Activated CD8-positive, alpha-beta memory T cell treated with anti-CD3 and anti-CD28 coated beads for 24 hours (primary cell): ENCODE measurements around the gene KCNJ12.
A peak's percentile ranks its signal among the peaks of the same experiment; 100 is the strongest.
"Not testable (repeated sequence)": the region's sequence is repeated elsewhere in the genome, so short reads cannot be mapped to it uniquely, and the experiment has no call there.

Source experiments
- DNase-seq: peaks from one replicate; pipeline ENCODE4 v3.0.0-alpha.2; 2020

The KCNJ12 gene

DNA sequence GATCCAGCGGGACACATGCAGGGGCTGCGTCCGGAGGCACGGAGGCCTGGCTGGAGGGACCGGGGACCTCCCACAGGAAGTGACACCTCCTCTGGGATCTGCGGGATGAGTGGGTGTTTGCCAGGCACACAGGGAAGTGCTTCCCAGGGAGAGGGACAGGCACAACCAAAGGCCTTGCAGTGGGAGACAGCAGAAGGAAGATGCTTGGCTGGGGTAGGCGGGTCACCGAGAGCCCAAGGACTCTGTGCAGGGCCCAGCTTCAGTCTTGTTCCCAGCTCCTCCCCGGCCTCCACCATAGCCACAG, 47.0 kb downstream of the KCNJ12 start:
- not testable (repeated sequence) for DNase-seq

DNA sequence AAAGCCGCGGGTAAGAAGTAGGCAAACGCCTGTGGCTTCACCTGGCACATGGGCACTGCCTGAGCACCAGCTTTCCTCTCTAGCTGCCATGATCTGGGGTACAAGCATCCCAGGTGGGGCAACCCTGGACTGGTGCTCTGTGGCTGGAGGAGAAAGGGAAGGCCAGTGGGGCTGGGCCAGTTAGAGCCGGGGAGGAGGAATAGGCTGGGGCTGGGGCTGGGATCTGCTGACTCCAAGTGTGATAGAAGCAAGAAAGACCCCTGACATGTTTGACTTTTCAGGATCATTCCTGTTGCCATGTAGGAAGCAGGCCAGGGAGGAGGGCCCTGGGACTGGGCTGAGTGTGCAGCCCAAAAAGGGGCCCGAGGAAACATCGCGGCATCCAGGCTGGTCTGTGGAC, 48.5 kb downstream of the KCNJ12 start:
- DNase-seq = not testable (repeated sequence)

GRCh38 chr17:21425321-21425720, 49.2 kb downstream of the KCNJ12 start:
- peak; percentile 54 for DNase-seq

DNA sequence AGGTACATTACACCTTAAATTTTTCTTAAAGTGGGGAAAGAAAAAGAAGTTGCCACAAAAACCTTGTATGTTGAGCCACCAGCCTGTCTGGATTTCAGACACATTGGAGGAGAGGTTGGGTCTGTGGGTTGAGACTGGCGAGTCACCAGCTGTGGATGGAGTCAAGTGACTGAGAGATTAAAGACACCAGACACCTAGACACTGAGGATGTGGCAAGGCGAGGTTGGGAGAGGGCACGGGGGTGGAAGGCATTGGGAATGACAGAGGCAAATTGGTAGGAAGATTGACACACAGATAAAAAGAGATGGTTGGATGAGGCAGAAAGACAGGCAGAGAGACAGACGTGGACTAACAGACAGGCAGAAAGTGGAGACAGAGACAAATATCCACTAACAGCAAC, 49.6 kb downstream of the KCNJ12 start:
- peak; percentile 53 for DNase-seq

DNA sequence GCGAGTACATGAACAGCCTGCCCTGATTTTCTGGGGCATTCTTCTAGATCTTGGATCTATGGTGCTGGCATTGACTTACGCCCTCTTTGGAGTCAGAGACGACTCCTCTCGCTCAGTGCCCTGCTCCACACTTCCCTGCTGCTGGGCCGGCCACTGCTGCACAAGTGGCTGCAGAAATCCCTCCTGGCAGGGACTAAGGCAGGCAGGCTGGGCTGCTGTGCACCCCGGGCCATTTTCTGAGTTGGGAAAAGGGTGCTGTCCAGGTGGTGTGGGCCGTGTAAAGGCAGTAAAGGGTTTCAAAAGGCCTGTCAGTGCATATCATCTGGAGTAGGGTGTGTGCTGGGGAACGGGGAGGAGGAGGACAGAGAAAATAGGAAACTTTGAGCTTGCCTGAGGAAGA, 50.1 kb downstream of the KCNJ12 start:
- peak; percentile 30 for DNase-seq

DNA sequence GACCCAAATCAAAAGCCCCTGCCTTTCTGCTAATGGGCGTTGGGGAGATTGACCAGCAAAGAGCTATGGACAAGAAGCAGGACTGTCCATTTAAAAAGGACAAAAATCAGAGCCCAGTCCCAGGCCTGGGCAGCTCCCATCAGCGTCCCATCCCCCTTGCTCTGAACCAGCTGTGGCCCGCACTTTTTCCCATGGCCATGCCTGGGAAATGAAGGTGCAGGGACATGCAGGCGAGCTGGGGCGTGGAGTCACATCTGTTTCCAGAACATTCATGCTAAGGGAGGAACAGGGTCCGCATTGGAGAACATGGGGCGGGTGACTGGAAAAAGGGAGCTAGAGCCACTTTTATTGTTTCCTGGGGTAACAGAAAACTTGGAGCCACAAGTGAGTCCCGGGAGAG, 50.7 kb downstream of the KCNJ12 start:
- peak; percentile 28 for DNase-seq

DNA sequence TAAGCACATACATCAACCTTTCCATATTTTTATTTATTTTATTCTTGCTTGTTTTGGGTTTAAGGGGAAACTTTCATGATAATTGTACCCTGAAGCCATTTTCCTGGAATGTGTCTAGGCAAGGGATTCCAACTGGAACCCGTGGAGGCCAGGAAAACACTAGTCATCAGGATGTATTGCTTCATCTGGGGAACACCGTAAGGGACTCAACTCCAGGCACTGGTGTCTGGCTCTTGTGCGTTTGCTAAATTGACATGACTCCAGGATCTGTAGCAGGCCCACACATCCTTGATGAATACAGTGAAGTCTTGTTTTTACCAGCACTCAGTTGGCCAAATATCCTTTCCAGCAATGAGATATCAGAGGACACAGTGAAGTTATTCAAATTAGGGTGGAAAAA, 51.6 kb downstream of the KCNJ12 start:
- not testable (repeated sequence) for DNase-seq

DNA sequence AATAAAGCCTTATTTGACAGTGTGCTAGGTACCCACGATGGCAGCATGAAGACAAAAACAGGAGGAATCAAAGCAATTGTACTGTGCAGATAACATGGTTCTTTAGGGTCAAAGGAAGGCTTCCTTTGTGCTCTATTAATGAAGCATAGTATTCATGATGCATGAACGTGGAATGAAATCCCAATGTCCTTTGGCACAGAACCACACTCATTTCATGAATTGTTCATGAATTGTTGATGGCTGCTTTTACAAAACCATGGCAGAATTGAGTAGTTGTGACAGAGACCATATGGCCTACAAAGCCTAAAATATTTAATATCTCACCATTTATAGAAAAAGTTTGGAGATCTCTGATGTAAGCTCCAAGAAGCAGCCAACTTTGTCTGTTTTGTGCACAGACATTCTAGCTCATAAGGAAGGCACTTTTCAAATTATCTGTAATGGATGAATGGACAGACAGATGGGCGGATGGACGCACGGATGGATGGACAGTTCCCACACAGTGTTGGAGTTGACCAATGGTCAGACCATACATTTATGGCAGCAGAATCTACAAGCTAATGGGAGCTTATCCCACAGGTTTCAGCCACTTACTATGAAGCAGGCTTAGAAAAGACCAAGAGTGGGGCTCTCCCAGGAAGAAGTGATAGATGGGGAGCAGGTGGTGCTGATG, 52.7 kb downstream of the KCNJ12 start:
- DNase-seq = peak; percentile 24

DNA sequence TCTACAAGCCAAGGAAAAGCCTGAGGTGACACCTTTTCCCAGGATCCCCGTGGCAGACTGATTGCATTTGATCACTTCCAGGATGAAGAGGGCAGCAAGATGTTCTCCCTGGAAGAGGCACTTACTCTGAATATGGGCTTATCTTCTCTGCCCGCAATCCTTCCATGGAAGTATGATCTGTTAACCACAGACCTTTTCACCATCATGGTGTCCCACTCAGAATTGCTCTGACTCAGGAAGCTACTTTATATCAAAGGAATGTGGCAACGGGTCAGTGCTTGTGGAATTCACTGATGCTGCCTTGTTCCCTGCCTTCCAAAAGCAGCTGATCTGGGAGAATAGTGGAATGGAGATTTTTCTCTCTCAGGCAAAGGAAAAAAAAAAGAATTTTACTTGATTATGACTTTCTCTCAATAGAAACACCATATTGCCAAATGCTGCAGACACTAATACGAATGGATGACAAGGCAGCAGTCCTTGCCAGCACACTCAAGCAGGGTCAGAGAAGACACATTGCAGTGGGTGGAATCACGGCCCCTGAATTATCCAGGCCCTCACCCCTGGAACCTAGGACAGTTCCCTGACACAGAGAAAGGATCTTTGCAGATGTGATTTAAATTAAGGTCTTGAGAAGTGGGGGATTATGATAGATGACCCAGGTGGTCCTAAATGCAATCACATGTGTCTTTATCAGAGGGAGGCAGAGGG, 53.9 kb downstream of the KCNJ12 start:
- DNase-seq = peak; percentile 9

- DNase-seq = peak; percentile 46
Measured at GRCh38 chr17:21433971-21434370, 57.8 kb downstream of the KCNJ12 start.

GRCh38 chr17:21434976-21435375, 58.8 kb downstream of the KCNJ12 start:
- DNase-seq = not testable (repeated sequence)

DNA sequence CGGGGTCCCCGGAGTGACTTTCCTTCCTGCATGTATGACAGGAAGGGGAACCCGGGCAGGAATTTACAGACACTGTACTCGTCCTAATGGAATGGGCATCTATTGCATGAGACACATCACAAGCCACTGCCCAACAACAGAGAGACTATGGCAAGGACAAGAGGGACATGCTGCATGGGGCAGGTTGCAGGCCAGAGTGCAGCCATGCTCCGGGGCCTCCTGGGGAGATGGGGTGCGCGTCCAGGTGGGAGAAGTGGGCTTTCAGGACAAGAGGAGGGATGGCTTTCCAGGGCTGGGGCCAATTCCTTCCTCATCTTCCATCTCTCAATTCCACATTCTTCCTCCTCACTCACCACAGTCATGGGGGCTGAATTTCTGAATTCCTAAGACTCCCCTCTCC, 60.3 kb downstream of the KCNJ12 start:
- DNase-seq = not testable (repeated sequence)

GRCh38 chr17:21436883-21437836, 61.0 kb downstream of the KCNJ12 start:
- not testable (repeated sequence) for DNase-seq

- not testable (repeated sequence) for DNase-seq
Measured at GRCh38 chr17:21438316-21439014, 62.3 kb downstream of the KCNJ12 start.

DNA sequence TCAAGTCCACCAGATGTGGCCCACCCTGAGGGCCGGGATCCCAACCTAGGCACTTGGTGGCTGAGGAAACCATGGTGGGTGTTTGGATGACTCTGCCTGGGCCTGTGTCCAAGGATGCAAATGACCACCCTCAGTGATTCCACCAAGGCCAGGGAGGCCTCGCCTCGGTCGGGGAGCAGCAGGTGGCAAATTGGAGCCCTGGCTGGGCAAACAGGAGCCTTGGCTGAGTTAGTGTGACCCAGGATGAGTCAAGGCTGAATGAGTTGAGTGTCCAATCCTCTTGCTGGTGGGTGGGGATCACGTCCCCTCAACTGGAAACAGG, 62.8 kb downstream of the KCNJ12 start:
- not testable (repeated sequence) for DNase-seq

GRCh38 chr17:21445091-21445650, 69.0 kb downstream of the KCNJ12 start:
- no peak for DNase-seq

- not testable (repeated sequence) for DNase-seq
Measured at GRCh38 chr17:21447552-21447951, 71.4 kb downstream of the KCNJ12 start.

GRCh38 chr17:21449891-21450290, 73.7 kb downstream of the KCNJ12 start:
- DNase-seq = not testable (repeated sequence)

DNA sequence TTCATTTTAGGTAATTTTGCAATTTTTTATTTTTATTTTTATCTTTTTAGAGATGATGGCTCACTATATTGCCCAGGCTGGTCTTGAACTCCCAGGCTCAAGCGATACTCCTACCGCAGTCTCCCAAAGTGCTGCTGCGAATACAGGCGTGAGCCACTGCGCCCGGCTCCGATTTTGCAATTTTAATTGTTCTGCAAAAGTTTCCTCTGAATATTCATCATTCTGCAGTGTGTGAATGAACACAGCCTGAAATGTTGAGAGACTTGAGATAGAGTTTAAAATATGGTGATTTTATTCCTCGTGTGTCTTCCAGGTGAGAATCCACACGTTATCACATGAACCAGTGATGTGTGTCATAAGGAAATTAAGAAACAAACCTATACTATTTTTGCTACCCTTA, 75.8 kb downstream of the KCNJ12 start:
- no peak for DNase-seq

DNA sequence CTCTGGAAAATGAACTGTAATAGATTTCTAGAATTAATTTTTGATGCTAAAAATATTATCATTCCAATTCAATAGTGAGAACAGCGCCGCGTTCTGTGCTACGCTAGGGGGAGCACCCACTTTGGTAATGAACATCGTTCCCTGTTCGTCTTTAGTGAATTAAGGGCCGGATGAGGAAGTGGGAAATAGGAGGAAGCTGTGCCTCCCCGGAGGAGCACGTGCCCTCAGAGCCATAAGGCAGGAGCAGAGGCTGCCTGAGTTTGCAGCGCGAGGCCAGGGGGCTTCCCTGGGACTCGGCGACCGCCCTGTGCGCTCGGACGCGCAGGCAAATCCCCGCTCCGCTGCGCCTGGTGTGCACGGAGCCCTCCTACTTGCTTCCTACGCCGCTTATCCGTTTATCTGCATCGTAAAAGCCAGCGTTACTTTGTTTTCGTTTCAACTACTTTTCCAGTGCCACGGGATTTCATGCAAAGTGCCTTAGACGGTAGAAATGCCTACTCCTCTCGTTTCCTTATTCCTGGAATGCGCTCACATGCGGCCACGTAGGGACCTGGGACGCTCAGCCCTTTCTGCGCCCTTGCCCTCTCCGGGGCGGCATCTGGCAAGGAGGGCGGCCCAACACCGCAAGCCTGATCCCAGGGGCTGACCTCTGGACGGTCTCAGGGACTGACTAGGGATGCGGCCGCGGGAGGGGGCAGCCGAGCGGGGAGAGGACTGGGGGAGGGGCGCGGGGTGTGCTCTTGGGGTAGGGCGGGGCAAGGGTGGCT, 76.4 kb downstream of the KCNJ12 start:
- peak; percentile 71 for DNase-seq

DNA sequence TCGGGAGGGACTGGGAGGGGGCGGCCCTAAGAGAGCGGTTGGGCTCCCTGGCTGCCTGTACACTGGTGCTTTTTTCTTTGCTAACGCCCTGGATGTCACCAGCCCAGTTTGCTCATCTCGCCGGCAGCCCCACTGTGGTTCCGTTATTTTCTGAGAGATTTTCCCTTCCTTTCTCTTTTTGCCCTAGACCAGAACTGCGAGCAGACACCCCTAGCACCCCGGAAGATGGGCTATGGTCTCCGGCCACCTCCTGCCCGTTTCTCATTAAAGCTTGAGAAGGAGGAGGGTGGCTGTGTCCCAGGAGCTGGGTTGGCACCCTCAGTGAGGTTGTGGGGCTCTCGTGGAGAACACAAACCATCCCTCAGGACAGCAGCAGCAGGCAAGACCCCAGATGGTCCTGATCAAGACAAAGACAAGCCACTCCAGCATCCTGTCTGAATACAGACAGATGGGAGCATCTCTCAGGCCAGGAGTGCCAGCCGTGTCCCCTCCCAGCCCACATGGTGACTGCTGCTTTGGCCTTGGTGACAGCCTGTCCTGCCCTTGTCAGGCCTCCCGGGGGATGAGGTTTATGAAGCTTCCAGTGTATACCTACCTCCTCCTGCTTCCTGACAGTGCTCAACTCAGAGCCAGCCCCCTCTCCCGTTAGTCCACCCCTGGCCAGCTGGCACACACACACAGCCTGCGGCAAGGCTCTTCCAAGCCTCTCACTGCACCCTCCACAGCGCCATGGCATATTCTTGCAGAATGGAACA, 77.2 kb downstream of the KCNJ12 start:
- no peak for DNase-seq
